Endodermal cell (in vitro differentiated cells): ENCODE measurements around the gene NCKAP5. TPM values are rescaled to one million over a fixed set of nuclear protein-coding genes. Genes with fewer than 3 reads are reported as not detected.

Experiments used
- DNase-seq: peaks from one replicate; pipeline ENCODE4 v3.0.0-alpha.2; 2017
- H3K27ac ChIP-seq: 2 replicates; pipeline ENCODE4 v1.5.1; 2013; ENCODE audit warnings: mild to moderate bottlenecking, low read depth, low read length, moderate library complexity
- H3K27me3 ChIP-seq: 2 replicates; pipeline ENCODE4 v1.6.1; 2013; ENCODE audit warnings: mild to moderate bottlenecking, low read length, moderate library complexity; ENCODE audit not compliant: insufficient read depth, control insufficient read depth, poor library complexity, severe bottlenecking
- H3K36me3 ChIP-seq: 2 replicates; pipeline ENCODE4 v1.7.0; 2013; ENCODE audit warnings: mild to moderate bottlenecking, low read length, moderate library complexity; ENCODE audit not compliant: control insufficient read depth, insufficient read depth
- H3K4me1 ChIP-seq: one replicate; pipeline ENCODE4 v1.7.0; 2013; ENCODE audit warnings: low read length; ENCODE audit not compliant: control insufficient read depth, insufficient read depth
- H3K4me3 ChIP-seq: 2 replicates; pipeline ENCODE4 v1.5.1; 2013; ENCODE audit warnings: mild to moderate bottlenecking, low read length, moderate library complexity
- H3K9ac ChIP-seq: 2 replicates; pipeline ENCODE4 v1.6.1; 2013; ENCODE audit warnings: mild to moderate bottlenecking, low read length, moderate library complexity; ENCODE audit not compliant: poor library complexity, severe bottlenecking; ENCODE audit errors: extremely low read depth
- H3K9me3 ChIP-seq: 2 replicates; pipeline ENCODE4 v1.6.1; 2013; ENCODE audit warnings: mild to moderate bottlenecking, low read length, moderate library complexity; ENCODE audit not compliant: control insufficient read depth
- H3K27ac Mint-ChIP-seq: 2 replicates; pipeline ENCODE4 v1.8.0; 2020; ENCODE audit warnings: mixed read lengths
- H3K27me3 Mint-ChIP-seq: 2 replicates; pipeline ENCODE4 v1.8.0; 2021; ENCODE audit warnings: mild to moderate bottlenecking, mixed read lengths; ENCODE audit not compliant: insufficient read depth
- H3K36me3 Mint-ChIP-seq: 2 replicates; pipeline ENCODE4 v1.8.0; 2020; ENCODE audit warnings: low read depth, mixed read lengths
- H3K4me1 Mint-ChIP-seq: 2 replicates; pipeline ENCODE4 v1.8.0; 2020; ENCODE audit warnings: mixed read lengths
- H3K4me3 Mint-ChIP-seq: 2 replicates; pipeline ENCODE4 v1.8.0; 2020; ENCODE audit warnings: mild to moderate bottlenecking, moderate library complexity, mixed read lengths
- H3K9me3 Mint-ChIP-seq: 2 replicates; pipeline ENCODE4 v1.8.0; 2020; ENCODE audit warnings: mild to moderate bottlenecking, mixed read lengths
- WGBS, 2 experiments: methylation state at CpG; one replicate each; pipeline versions ENCODE4 v1.1.5 to v1.1.7; 2013; ENCODE audit warnings: missing lambda C conversion rate in 2 of 2, mixed read lengths in 1 of 2; ENCODE audit not compliant: insufficient coverage in 1 of 2, insufficient read length in 1 of 2; 5-methylcytosine and 5-hydroxymethylcytosine counted together
- total RNA-seq, 2 donors: library from RNA; stranded (reverse); fragmentation: NEBNext Ultra II Directional in 1 of 2; extraction: Animal tissue kit (Norgen Biotek cat#: 25700) in 1 of 2; gene quantifications; 2 replicates in 1 of 2; 3 replicates in 1 of 2; pipeline ENCODE4 v1.2.1, GENCODE V29; 2021
- TF ChIP-seq, protein P1 (sequence below): fragments of 200-600 bp; sonication (generic); conservative IDR thresholded peaks from 2 replicates; pipeline ENCODE4 v1.5.0; 2021; ENCODE audit warnings: antibody characterized with exemption, mild to moderate bottlenecking

The NCKAP5 gene
- total RNA-seq, 2 donors from 2014 or later = 0.58 to 0.92 TPM

DNA sequence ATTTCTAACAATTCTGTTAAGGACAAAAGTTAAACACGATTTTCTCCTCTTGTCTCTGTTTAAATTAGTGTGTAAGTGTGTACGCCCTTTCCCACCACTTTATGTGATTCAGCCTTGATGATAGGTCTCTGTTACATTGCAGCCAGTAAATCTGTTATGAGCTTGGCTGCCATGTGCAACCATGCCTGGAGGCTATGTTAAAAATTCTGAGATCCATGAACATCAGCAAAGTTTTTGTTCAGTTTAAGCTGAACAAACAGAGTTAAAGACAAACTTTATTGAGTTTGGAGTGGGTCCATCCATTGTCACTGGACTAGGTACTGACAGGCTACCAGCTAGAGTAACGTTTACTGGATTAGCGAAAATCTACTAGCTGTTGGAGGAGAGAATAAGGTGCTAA is 110.4 kb downstream of the NCKAP5 start:
- TF ChIP-seq, protein P1, sequence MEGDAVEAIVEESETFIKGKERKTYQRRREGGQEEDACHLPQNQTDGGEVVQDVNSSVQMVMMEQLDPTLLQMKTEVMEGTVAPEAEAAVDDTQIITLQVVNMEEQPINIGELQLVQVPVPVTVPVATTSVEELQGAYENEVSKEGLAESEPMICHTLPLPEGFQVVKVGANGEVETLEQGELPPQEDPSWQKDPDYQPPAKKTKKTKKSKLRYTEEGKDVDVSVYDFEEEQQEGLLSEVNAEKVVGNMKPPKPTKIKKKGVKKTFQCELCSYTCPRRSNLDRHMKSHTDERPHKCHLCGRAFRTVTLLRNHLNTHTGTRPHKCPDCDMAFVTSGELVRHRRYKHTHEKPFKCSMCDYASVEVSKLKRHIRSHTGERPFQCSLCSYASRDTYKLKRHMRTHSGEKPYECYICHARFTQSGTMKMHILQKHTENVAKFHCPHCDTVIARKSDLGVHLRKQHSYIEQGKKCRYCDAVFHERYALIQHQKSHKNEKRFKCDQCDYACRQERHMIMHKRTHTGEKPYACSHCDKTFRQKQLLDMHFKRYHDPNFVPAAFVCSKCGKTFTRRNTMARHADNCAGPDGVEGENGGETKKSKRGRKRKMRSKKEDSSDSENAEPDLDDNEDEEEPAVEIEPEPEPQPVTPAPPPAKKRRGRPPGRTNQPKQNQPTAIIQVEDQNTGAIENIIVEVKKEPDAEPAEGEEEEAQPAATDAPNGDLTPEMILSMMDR = no peak
- Histone ChIP-seq H3K27ac (no peak overlapping the region), H3K27me3 (no peaks in the 10 kb centered on the region), H3K9ac (no peak overlapping the region), H3K36me3 (no peaks in the 10 kb centered on the region), H3K4me3 (no peak overlapping the region), H3K4me1 (no peaks in the 10 kb centered on the region), H3K9me3 (no peaks in the 10 kb centered on the region)
- no peaks in the 10 kb centered on the region for H3K4me1 Mint-ChIP-seq
- no peak overlapping the region for H3K4me3 Mint-ChIP-seq
- no peak overlapping the region for H3K27ac Mint-ChIP-seq
- no peaks in the 10 kb centered on the region for H3K9me3 Mint-ChIP-seq
- no peaks in the 10 kb centered on the region for H3K27me3 Mint-ChIP-seq
- WGBS, 2 experiments = 85 to 92% methylated on average over 2 to 4 of the region's 4 CpGs
- DNase-seq = no peak
- H3K36me3 Mint-ChIP-seq = no peaks in the 10 kb centered on the region

DNA sequence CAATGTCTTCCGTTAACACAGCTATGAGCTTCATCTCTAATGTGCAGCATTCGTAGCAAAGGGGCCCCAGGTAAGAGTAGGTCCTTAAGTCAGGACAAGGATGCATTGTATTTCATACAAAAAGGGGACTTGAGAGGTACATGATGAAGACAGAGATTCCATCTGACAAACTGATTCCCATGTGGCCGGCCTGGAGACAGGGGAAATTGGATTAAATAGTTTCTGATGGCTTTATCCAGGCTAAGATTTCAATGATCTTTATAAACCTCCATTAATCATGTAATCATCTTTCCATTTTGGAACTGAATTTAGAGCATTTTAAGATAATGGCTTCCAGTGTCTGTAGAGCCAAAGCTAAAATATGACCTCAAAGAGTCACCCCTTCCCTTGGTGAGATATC is 111.3 kb downstream of the NCKAP5 start:
- TF ChIP-seq, protein P1 = no peak
- H3K4me1 ChIP-seq = no peaks in the 10 kb centered on the region
- no peak overlapping the region for H3K27ac Mint-ChIP-seq
- WGBS, 2 experiments = 92% methylated on average over 3 of the region's 3 CpGs; no CpG with 5 or more reads in 1 of the 2 experiments
- H3K9me3 Mint-ChIP-seq = no peaks in the 10 kb centered on the region
- no peaks in the 10 kb centered on the region for H3K9me3 ChIP-seq
- no peaks in the 10 kb centered on the region for H3K4me1 Mint-ChIP-seq
- no peaks in the 10 kb centered on the region for H3K27me3 Mint-ChIP-seq
- H3K27ac ChIP-seq = no peak overlapping the region
- no peaks in the 10 kb centered on the region for H3K27me3 ChIP-seq
- H3K9ac ChIP-seq = no peak overlapping the region
- H3K36me3 ChIP-seq = no peaks in the 10 kb centered on the region
- no peaks in the 10 kb centered on the region for H3K36me3 Mint-ChIP-seq
- H3K4me3 ChIP-seq = no peak overlapping the region
- no peak overlapping the region for H3K4me3 Mint-ChIP-seq
- DNase-seq = no peak

DNA sequence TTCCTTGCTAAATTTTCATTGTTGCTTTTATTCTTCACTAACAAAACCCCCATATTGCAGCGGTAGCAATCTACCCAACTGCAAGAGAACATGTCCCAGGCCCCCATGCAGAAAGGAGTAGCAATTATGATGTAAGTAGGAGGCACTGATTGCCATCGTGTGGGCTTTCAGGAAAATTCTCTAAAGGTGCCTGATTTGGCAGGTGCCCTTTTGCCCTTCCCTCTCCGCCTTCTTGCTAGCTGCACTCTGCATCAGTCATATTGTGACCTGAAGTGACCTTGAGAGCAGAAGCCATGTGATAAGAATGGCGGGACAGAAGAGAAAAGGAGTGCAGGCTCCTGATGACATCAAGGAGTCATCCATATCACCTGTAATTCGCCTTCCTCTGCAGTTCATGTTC is 112.1 kb downstream of the NCKAP5 start:
- Mint-ChIP-seq H3K27ac (no peak overlapping the region), H3K9me3 (no peaks in the 10 kb centered on the region), H3K36me3 (no peaks in the 10 kb centered on the region), H3K27me3 (no peaks in the 10 kb centered on the region), H3K4me1 (no peaks in the 10 kb centered on the region), H3K4me3 (no peak overlapping the region)
- Histone ChIP-seq H3K9ac (no peak overlapping the region), H3K36me3 (no peaks in the 10 kb centered on the region), H3K27ac (no peak overlapping the region), H3K4me3 (no peak overlapping the region), H3K9me3 (no peaks in the 10 kb centered on the region), H3K27me3 (no peaks in the 10 kb centered on the region), H3K4me1 (no peaks in the 10 kb centered on the region)
- DNase-seq = no peak
- 90 to 91% methylated on average over 4 to 5 of the region's 5 CpGs for WGBS, 2 experiments
- TF ChIP-seq, protein P1 = no peak
